OCI-LY7 (cell line): ENCODE results near the gene ZNF91. TPM values are rescaled to one million over a fixed set of nuclear protein-coding genes. Genes with fewer than 3 reads are reported as not detected.

ENCODE experiments used
- BruUV-seq: library from RNA; stranded (reverse); fragments of 400-500 nt; replicated peaks from 2 replicates; lab custom pipeline; 2021; lab: Mats Ljungman, UMichigan
- CTCF ChIA-PET: fragments of 300-600 bp; sonication (Branson Sonifier 250); formaldehyde crosslinking; loops from one replicate; lab custom pipeline; 2022; ENCODE audit warnings: antibody characterized with exemption; ENCODE audit not compliant: unreplicated experiment; lab: Charles Lee
- POLR2A ChIA-PET: fragments of 300-600 bp; sonication (Branson Sonifier 250); formaldehyde crosslinking; loops from one replicate; lab custom pipeline; 2022; ENCODE audit warnings: antibody characterized with exemption; lab: Charles Lee
- DNase-seq: peaks from one replicate; pipeline ENCODE4 v3.0.0-alpha.2; 2015; ENCODE audit warnings: low spot score
- H2AFZ ChIP-seq: fragments of 200-600 bp; sonication (generic), shearing (Covaris generic); 2 replicates; pipeline ENCODE4 v1.6.1; 2014; ENCODE audit warnings: mild to moderate bottlenecking, antibody characterized with exemption, low read length, moderate library complexity
- H3K27ac ChIP-seq: fragments of 200-600 bp; sonication (generic); 2 replicates; pipeline ENCODE4 v1.5.1; 2014; ENCODE audit warnings: mixed run types, low read depth, mild to moderate bottlenecking, moderate library complexity, low read length, inconsistent platforms; ENCODE audit not compliant: poor library complexity, severe bottlenecking
- H3K36me3 ChIP-seq: fragments of 200-600 bp; sonication (generic); 2 replicates; pipeline ENCODE4 v1.6.1; 2014; ENCODE audit warnings: mild to moderate bottlenecking, antibody characterized with exemption, low read length, moderate library complexity, mixed read lengths; ENCODE audit not compliant: insufficient read depth
- H3K4me1 ChIP-seq: fragments of 200-600 bp; sonication (generic); 2 replicates; pipeline ENCODE4 v1.5.1; 2014; ENCODE audit warnings: mild to moderate bottlenecking, low read length; ENCODE audit not compliant: insufficient read depth, poor library complexity, severe bottlenecking
- H3K4me2 ChIP-seq: fragments of 200-600 bp; sonication (generic); 2 replicates; pipeline ENCODE4 v1.6.1; 2014; ENCODE audit warnings: mild to moderate bottlenecking, low read length
- H3K4me3 ChIP-seq: fragments of 200-600 bp; sonication (generic); 2 replicates; pipeline ENCODE4 v1.5.1; 2014; ENCODE audit warnings: mild to moderate bottlenecking, low read depth, low read length; ENCODE audit not compliant: poor library complexity, severe bottlenecking
- H3K79me2 ChIP-seq: fragments of 200-600 bp; sonication (generic); 2 replicates; pipeline ENCODE4 v1.6.1; 2016; ENCODE audit warnings: low read depth, mild to moderate bottlenecking, low read length, moderate library complexity, mixed read lengths; ENCODE audit not compliant: insufficient read depth
- H3K9me2 ChIP-seq: fragments of 200-600 bp; sonication (generic); 2 replicates; pipeline ENCODE4 v1.6.1; 2016; ENCODE audit warnings: mild to moderate bottlenecking, low read length, mixed read lengths; ENCODE audit not compliant: insufficient read depth
- H3K9me3 ChIP-seq: fragments of 200-600 bp; sonication (generic); 2 replicates; pipeline ENCODE4 v1.6.1; 2014; ENCODE audit warnings: mild to moderate bottlenecking, mixed run types, low read length, mixed read lengths
- H4K20me1 ChIP-seq: fragments of 200-600 bp; sonication (generic); 2 replicates; pipeline ENCODE4 v1.6.1; 2014; ENCODE audit warnings: mild to moderate bottlenecking, antibody characterized with exemption, low read length, moderate library complexity, mixed read lengths; ENCODE audit not compliant: insufficient read depth
- CTCF ChIP-seq: fragments of 200-600 bp; sonication (generic); conservative IDR thresholded peaks from 2 replicates; pipeline ENCODE4 v1.5.1; 2014; ENCODE audit warnings: mild to moderate bottlenecking, antibody characterized with exemption, low read length, moderate library complexity, mixed read lengths
- EZH2phosphoT487 ChIP-seq: fragments of 200-600 bp; sonication (generic); IDR thresholded peaks from 2 replicates; pipeline ENCODE4 v1.6.1; 2018; ENCODE audit warnings: low read depth, borderline replicate concordance, mild to moderate bottlenecking, mixed run types, antibody characterized with exemption, low read length, moderate library complexity, mixed read lengths
- intact Hi-C: fragments of 100-400 bp; cut with micrococcal nuclease; formaldehyde crosslinking; loops from one replicate; pipeline ENCODE4 v1.10.0; 2022; ENCODE audit not compliant: unreplicated experiment
- total RNA-seq, 2 experiments: library from RNA; depleted of rRNA in 1 of 2; stranded (reverse); fragments of >200 nt in 1 of 2; shearing (Covaris generic) in 1 of 2; gene quantifications; 2 replicates each; pipeline ENCODE4 v1.2.3, GENCODE V29; 2014 to 2022

The ZNF91 gene
- total RNA-seq, 2 experiments from 2014 or later, result 39.3 to 64.3 TPM

- no peak overlapping the region for H3K27ac ChIP-seq
Observed at GRCh38 chr19:23409392-23410048, 14.2 kb upstream of the ZNF91 start.

GRCh38 chr19:23407616-23408133 is 12.4 kb upstream of the ZNF91 start:
- no TSS peak for BruUV-seq
- Histone ChIP-seq H3K79me2 (no peaks in the 10 kb centered on the region), H3K4me2 (no peak overlapping the region), H3K4me3 (no peak overlapping the region), H3K9me3 (no peaks in the 10 kb centered on the region), H3K27ac (no peak overlapping the region), H3K36me3 (no peaks in the 10 kb centered on the region), H2AFZ (no peak overlapping the region), H4K20me1 (no peaks in the 10 kb centered on the region), H3K9me2 (no peaks in the 10 kb centered on the region), H3K4me1 (no peaks in the 10 kb centered on the region)
- TF ChIP-seq EZH2phosphoT487 (no peak), CTCF (no peak)
- intact Hi-C loops, result no loop called here
- POLR2A ChIA-PET, result interaction anchor here (0.7 to 1.2 kb wide), 2 partner anchors 10 to 215 kb away, joined by 3 read pairs; no protein-coding TSS in a partner anchor
- no peak for DNase-seq
- CTCF ChIA-PET, result no interaction called here

More at GRCh38 chr19:23409392-23410048, 14.2 kb upstream of the ZNF91 start:
- no peaks in the 10 kb centered on the region for H3K36me3 ChIP-seq
- ChIA-PET CTCF (no interaction called here), POLR2A (interaction anchor here (1.3 kb wide), 1 partner anchor 14 kb away, joined by 3 read pairs; the partner anchor contains the start of gene ZNF91)
- intact Hi-C loops, result no loop called here
- H3K9me2 ChIP-seq, result no peaks in the 10 kb centered on the region
- no peak overlapping the region for H2AFZ ChIP-seq
- TF ChIP-seq CTCF, result no peak
- no peak for TF ChIP-seq EZH2phosphoT487
- no peaks in the 10 kb centered on the region for H3K4me1 ChIP-seq
- no peak overlapping the region for H3K4me3 ChIP-seq
- H3K79me2 ChIP-seq, result no peaks in the 10 kb centered on the region
- H4K20me1 ChIP-seq, result no peaks in the 10 kb centered on the region
- H3K9me3 ChIP-seq, result no peaks in the 10 kb centered on the region
- no peak overlapping the region for H3K4me2 ChIP-seq
- DNase-seq, result peak; percentile 8
- BruUV-seq, result no TSS peak

GRCh38 chr19:23406721-23407120 is 11.4 kb upstream of the ZNF91 start:
- no TSS peak for BruUV-seq
- TF ChIP-seq CTCF (no peak), EZH2phosphoT487 (no peak)
- H3K4me2 ChIP-seq, result no peak overlapping the region
- H3K4me1 ChIP-seq, result no peaks in the 10 kb centered on the region
- H3K79me2 ChIP-seq, result no peaks in the 10 kb centered on the region
- no peak overlapping the region for H3K27ac ChIP-seq
- no peaks in the 10 kb centered on the region for H4K20me1 ChIP-seq
- H3K36me3 ChIP-seq, result no peaks in the 10 kb centered on the region
- intact Hi-C loops, result no loop called here
- no peaks in the 10 kb centered on the region for H3K9me2 ChIP-seq
- H3K4me3 ChIP-seq, result no peak overlapping the region
- ChIA-PET CTCF (no interaction called here), POLR2A (no interaction called here)
- no peak for DNase-seq
- H2AFZ ChIP-seq, result no peak overlapping the region
- H3K9me3 ChIP-seq, result no peaks in the 10 kb centered on the region
